ENCODE measurements around the gene LMCD1. TPM values are rescaled to one million over a fixed set of nuclear protein-coding genes. Genes with fewer than 3 reads are reported as not detected.

Gene LMCD1
- total RNA-seq, 2 experiments from 2014 or later = 3.0 to 4.3 TPM

DNA sequence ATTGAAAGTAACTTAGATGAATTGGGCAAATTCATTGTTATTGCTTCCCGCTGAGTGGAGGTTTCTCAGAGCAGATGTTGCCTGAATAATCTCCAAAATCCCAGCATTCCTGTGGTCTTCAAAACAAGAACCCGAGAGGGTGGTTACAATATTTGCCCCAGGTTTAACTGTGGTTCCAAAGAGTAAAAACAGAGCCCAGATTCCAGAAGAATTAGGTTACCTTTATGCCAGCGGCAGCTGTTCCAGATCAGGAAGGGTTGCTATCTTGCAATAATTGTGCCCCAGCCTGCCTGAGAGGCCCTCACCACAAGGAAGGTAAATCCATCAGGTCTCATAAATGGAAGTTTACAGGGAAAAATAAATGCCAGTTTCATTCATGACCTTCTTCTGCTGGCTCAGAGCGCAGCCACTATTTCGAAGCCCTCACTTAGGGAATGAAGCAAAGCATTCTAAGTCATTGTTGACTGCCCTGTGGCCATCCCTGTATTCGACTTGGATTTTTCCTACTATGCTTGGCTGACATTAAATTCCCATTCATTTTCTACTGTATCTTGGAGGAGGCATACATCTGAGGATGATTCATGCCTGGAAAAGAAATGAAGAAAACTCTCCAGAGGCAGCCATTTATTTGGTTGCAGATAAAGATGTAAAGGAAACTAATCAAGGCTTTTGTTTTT, 88.4 kb downstream of the LMCD1 start:
- ChIA-PET CTCF (no interaction called here), POLR2A (no interaction called here)
- Mint-ChIP-seq H3K27me3 (peaks cover 5% of the 10 kb centered on the region), H3K27ac (no peak overlapping the region), H3K4me3 (no peak overlapping the region), H3K9me3 (no peaks in the 10 kb centered on the region), H3K4me1 (no peaks in the 10 kb centered on the region), H3K36me3 (ENCODE audit: low read depth) (no peaks in the 10 kb centered on the region)
- no peak for DNase-seq

DNA sequence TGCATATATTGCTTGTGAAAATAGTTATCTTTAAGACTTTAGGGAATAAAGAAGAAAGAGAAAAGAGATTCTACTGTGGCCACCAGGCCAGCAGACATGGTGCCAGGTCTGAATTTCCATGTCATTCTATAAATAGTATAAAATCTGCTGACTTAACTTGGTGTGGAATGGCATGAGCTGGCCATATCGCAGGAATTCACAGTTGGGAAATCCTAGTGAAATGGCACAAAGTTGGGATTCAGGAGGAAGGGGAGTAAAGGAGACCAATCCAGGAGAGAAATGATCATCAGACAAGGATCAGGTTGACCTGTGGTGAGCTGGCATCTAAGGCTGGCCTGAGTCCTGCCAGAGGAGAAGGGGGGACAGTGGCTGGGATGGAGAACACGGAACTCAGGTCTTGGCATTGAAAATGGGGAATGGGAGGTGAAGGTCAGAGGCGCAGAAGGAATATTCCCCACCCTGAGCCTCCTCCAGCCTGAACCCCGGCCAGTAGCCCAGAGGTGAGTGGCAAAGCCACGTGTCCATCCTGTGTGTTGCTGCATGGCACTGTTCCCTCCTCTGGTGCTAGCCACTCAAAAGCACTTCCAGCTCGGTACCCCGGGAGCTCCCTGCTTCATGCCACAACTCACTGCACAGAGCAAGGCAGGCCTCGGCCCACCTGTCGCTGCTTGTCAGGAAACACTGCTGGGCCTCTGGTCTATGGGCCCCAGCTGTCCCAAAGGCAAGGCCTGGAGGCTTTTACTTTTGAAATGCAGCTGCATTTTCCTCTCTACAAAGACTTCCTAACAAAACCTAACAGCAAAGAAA, 91.6 kb downstream of the LMCD1 start:
- no peaks in the 10 kb centered on the region for H3K36me3 Mint-ChIP-seq (ENCODE audit: low read depth)
- no peaks in the 10 kb centered on the region for H3K9me3 Mint-ChIP-seq
- peaks cover 2% of the 10 kb centered on the region for H3K27me3 Mint-ChIP-seq
- ChIA-PET POLR2A (no interaction called here), CTCF (interaction anchor here (0.7 kb wide), 1 partner anchor 28 kb away, joined by 3 read pairs; no protein-coding TSS in a partner anchor)
- H3K4me1 Mint-ChIP-seq = no peaks in the 10 kb centered on the region
- DNase-seq = no peak
- H3K27ac Mint-ChIP-seq = no peak overlapping the region
- H3K4me3 Mint-ChIP-seq = no peak overlapping the region

DNA sequence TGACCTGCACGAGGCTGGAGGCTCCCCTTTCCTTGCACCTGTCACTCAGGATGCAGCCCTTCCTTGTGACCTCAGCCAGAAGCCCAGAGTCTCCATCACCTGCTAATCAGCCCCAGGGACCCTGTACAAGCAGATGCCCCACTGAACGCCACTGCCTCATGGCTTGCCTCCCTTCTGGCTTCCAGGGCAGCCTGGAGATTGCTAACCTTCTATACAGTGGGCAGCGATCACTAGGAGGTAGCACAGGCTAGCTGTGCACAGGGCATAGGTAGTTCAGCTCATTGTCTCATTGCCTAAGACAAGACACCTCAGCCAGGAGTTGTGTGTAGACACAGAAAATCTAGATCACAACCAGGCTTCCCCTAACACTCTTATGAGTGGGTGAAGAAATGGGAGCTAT, 93.6 kb downstream of the LMCD1 start:
- Mint-ChIP-seq H3K9me3 (no peaks in the 10 kb centered on the region), H3K4me3 (no peak overlapping the region), H3K27ac (no peak overlapping the region), H3K36me3 (ENCODE audit: low read depth) (no peaks in the 10 kb centered on the region), H3K4me1 (no peaks in the 10 kb centered on the region), H3K27me3 (peaks cover 2% of the 10 kb centered on the region)
- CTCF ChIA-PET = no interaction called here
- no peak for DNase-seq
- POLR2A ChIA-PET = no interaction called here

DNA sequence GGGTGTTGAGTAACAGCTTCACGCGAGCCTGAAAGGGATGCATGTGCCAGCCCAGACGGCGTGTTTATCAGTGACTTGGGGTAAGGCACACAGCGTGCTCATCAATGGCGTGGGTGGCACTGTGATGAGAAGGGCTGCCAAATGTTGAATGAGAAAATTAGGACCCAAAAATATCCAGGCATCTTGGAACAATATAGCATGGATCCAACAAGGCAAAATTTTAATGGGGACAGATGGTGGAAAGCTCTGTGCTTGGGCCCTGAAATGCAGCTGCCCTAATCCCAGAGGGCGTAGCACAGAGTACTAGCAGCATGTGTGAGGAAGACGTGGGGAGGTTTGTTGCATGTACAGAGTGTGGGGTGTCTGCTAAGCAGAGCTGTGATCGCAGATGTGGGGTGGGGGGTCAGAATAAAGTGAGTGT, 94.1 kb downstream of the LMCD1 start:
- ChIA-PET POLR2A (no interaction called here), CTCF (no interaction called here)
- peaks cover 2% of the 10 kb centered on the region for H3K27me3 Mint-ChIP-seq
- no peaks in the 10 kb centered on the region for H3K4me1 Mint-ChIP-seq
- no peaks in the 10 kb centered on the region for H3K9me3 Mint-ChIP-seq
- H3K27ac Mint-ChIP-seq = no peak overlapping the region
- H3K36me3 Mint-ChIP-seq (ENCODE audit: low read depth) = no peaks in the 10 kb centered on the region
- no peak overlapping the region for H3K4me3 Mint-ChIP-seq
- DNase-seq = no peak

DNA sequence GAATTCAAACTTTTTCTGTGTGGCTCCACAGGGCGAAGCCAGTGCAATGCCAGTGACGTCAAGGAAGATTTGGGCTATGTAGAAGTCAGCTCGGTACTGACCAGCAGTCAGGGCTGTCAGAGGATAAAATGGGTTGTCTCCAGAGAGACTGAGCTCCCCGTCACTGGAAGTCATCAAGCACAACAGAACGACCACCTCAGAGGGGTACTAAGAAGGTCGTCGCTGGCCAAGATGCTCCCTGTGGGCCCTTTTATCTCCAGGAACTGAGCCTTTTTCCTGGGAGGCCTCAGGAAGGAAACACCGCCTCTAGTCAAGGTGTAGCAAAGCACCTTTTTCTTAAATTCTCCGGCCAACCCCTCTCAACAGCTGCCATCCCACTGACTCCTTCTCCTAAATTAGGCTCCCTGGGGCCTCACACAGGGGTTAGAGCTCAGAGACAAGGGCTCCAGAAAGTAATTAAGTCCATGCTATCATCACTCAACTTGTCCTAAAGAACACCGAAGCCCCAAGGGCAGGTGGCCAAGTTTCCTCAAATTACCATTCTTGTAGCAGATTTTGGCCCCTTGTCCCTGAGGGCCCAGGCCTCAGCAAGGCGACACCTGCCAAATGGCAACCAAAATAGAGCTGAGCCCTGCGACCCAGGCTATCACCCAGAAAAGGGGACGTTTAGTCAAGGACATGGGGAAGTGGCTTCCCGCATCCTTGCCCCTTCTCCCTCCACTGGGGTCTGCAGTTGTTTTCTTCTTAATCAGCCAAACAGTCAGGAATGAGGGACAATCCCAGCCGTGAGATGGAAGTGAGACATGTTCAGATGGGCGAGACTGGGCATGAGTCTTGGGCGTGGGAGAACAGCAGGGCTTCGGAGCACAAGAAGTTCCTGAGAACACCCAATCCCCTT, 94.9 kb downstream of the LMCD1 start:
- Mint-ChIP-seq H3K36me3 (ENCODE audit: low read depth) (no peaks in the 10 kb centered on the region), H3K27ac (no peak overlapping the region), H3K9me3 (no peaks in the 10 kb centered on the region), H3K4me3 (no peak overlapping the region), H3K4me1 (no peaks in the 10 kb centered on the region), H3K27me3 (peaks cover 2% of the 10 kb centered on the region)
- DNase-seq = no peak
- POLR2A ChIA-PET = no interaction called here
- CTCF ChIA-PET = no interaction called here

DNA sequence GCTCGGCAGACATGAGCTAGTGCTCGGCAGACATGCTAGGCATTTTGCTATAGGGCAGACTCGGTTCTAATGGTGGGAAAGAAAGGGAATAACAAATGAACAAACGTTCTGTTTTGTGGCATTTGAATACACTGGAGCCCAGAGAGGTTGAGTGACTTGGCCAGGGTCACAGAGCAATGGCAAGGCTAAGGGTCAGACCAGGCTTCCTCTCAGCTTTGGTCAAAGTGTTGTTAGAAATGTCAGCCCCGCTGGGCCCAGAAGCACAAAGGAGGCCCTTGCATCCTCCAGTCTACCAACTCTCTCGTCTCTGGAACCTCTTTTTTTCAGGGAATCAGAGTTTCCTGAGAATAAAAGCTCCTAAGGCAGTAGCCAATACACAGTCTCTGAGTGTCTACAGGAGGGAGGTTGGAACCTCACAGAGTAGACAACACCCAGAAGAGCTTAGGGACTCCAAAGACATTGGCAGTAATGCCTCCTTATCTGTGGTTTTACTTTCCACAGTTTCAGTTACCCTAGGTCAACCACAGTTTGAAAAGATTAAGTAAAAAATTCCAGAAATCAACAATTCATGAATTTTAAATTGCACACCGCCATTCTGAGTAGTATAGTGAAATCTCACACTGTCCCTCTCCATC, 95.7 kb downstream of the LMCD1 start:
- Mint-ChIP-seq H3K27me3 (peaks cover 2% of the 10 kb centered on the region), H3K9me3 (no peaks in the 10 kb centered on the region), H3K36me3 (ENCODE audit: low read depth) (no peaks in the 10 kb centered on the region), H3K4me1 (no peaks in the 10 kb centered on the region), H3K4me3 (no peak overlapping the region), H3K27ac (no peak overlapping the region)
- ChIA-PET CTCF (no interaction called here), POLR2A (no interaction called here)
- DNase-seq = no peak

DNA sequence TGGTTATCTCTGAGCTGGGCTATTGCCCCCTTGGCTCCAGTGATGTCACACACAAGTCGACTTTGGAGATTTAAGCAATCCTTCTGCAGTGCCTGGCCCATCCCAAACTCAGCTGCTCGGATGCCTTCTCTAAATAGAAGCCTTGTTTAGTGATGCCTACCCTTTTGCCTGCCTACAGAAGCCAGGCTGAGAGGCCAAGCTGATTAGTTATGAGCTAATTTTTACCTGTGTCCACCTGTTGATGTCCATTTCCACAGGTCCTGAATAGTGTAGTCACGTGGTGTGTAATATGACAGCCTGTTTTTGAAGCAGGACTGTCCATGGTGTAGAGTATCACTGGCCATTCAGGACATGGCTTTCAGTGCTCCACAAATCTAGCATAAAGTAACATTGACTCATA, 97.5 kb downstream of the LMCD1 start:
- POLR2A ChIA-PET = no interaction called here
- Mint-ChIP-seq H3K36me3 (ENCODE audit: low read depth) (no peaks in the 10 kb centered on the region), H3K4me1 (no peaks in the 10 kb centered on the region), H3K4me3 (no peak overlapping the region), H3K9me3 (no peaks in the 10 kb centered on the region), H3K27me3 (peaks cover 2% of the 10 kb centered on the region), H3K27ac (no peak overlapping the region)
- CTCF ChIA-PET = no interaction called here
- no peak for DNase-seq

DNA sequence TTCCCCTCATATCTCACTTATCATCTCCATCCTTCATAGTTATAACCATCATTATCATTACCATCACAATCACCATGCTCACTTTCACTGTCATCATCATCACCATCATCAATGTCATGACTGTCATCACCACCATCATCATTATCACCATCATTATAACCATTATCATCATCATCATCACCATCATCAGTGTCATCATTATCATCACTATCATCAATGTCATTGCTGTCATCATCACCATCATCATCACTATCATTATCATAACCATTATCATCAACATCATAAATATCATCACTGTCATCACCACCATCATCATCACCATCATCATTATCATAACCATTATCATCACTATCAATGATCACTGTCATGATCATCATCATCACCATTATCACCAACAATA, 98.8 kb downstream of the LMCD1 start:
- DNase-seq = no peak
- ChIA-PET CTCF (no interaction called here), POLR2A (no interaction called here)
- Mint-ChIP-seq H3K27ac (no peak overlapping the region), H3K4me3 (no peak overlapping the region), H3K36me3 (ENCODE audit: low read depth) (no peaks in the 10 kb centered on the region), H3K27me3 (peaks cover 2% of the 10 kb centered on the region), H3K9me3 (no peaks in the 10 kb centered on the region), H3K4me1 (no peaks in the 10 kb centered on the region)

DNA sequence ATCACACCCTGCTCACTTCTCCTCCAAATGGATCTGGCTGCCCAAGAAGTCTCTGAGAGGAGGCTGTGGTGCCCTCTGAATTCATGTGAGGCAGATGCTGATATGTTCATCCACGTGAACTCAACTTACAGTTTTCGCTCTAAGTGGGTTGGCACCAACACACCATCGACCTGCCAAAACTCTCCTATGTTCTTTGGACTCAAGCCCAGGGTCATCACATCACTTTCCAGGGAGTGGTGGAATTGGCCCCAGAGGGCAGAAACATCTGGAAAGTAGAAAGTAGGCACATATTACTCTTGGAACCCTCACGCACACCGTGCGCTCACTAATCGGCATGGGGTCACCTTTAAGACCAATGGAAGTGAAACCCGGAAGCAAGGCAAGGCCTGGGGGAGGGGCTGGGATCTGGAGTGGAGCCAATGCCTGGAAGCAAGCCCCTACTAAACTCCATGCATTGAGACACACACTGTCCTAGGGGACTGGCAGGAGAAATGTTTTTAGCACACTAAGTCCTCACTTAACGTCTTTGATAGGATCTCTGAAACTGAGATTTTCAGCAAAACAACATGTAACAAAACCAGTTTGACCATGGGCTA, 101.6 kb downstream of the LMCD1 start:
- POLR2A ChIA-PET = no interaction called here
- H3K4me3 Mint-ChIP-seq = no peak overlapping the region
- no peak for DNase-seq
- no peaks in the 10 kb centered on the region for H3K9me3 Mint-ChIP-seq
- no peaks in the 10 kb centered on the region for H3K4me1 Mint-ChIP-seq
- H3K36me3 Mint-ChIP-seq (ENCODE audit: low read depth) = no peaks in the 10 kb centered on the region
- no peak overlapping the region for H3K27ac Mint-ChIP-seq
- CTCF ChIA-PET = no interaction called here
- H3K27me3 Mint-ChIP-seq = no peaks in the 10 kb centered on the region

DNA sequence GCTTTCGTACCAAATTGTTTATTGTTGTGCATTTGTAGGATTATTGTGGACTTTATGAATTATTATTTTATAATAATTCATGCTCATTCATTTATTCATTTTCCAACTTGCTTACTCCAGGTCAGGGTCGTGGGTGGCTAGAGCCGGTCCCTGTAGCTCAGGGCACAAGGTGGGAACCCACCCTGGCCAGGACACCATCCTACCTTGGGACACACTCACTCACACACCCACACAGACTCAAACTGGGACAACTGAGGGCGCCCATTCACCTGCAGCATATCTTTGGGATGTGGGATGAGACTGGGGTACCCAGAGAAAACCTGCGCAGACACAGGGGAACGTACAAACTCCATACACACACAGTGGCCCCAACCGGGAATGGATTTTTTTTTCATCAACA, 102.4 kb downstream of the LMCD1 start:
- DNase-seq = no peak
- H3K4me3 Mint-ChIP-seq = no peak overlapping the region
- H3K27me3 Mint-ChIP-seq = no peaks in the 10 kb centered on the region
- no peak overlapping the region for H3K27ac Mint-ChIP-seq
- ChIA-PET CTCF (no interaction called here), POLR2A (no interaction called here)
- no peaks in the 10 kb centered on the region for H3K36me3 Mint-ChIP-seq (ENCODE audit: low read depth)
- H3K4me1 Mint-ChIP-seq = no peaks in the 10 kb centered on the region
- H3K9me3 Mint-ChIP-seq = no peaks in the 10 kb centered on the region

DNA sequence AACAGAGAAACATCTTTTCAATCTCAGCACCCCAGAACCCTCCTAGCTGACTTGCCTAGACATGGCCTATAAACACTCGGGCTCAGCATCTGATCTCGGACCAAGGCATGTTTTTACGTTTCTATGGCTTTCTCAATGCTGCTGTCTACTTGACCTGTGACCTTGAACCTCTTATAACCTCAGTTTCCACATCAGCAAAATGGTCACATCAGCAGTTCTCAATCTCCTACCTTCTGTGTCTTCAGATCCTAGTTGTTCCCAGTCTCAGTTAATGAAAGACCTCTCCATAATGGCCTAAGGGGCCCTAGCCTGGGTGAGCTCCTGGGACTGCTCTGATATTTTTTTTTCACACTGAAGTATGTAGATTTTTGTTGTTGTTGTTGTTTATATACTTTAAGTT, 103.4 kb downstream of the LMCD1 start:
- POLR2A ChIA-PET = no interaction called here
- no peak for DNase-seq
- Mint-ChIP-seq H3K27ac (no peak overlapping the region), H3K9me3 (no peaks in the 10 kb centered on the region), H3K4me1 (no peaks in the 10 kb centered on the region), H3K27me3 (no peaks in the 10 kb centered on the region), H3K36me3 (ENCODE audit: low read depth) (no peaks in the 10 kb centered on the region), H3K4me3 (no peak overlapping the region)
- CTCF ChIA-PET = no interaction called here

DNA sequence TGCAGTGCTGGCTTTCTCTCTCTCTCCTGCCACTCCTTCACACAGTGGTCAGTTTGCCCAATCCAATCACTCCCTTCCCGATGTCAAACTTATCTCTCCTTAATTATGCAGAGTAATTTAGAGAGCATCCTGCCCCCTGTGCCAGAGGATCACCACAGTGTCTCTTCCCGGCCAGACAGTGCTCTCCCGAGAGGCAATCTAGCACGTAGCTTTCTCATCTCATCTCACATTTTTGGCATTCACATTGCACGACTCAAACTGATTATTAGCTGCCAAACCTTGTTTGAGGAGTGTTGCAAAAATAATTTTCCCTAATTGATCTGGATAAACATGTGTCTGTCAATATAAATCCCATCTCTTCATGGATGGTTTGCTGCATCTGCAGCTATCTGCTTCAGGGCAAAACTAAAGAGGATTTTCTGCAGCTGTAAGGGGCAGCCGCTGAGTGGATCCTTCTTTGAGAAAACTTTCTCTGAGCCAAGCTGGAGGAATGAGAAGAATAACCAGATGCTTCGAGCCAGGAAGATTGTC, 105.1 kb downstream of the LMCD1 start:
- CTCF ChIA-PET = interaction anchor here (1.2 kb wide), 1 partner anchor 286 kb away, joined by 3 read pairs; no protein-coding TSS in a partner anchor
- H3K4me1 Mint-ChIP-seq = no peaks in the 10 kb centered on the region
- H3K27me3 Mint-ChIP-seq = no peaks in the 10 kb centered on the region
- no peak overlapping the region for H3K4me3 Mint-ChIP-seq
- no peaks in the 10 kb centered on the region for H3K9me3 Mint-ChIP-seq
- POLR2A ChIA-PET = no interaction called here
- no peaks in the 10 kb centered on the region for H3K36me3 Mint-ChIP-seq (ENCODE audit: low read depth)
- DNase-seq = no peak
- no peak overlapping the region for H3K27ac Mint-ChIP-seq
